WI38 (cell line): Measurements from ENCODE around the gene ZFAND3.

Source experiments
- H3K4me3 ChIP-seq: 2 replicates; pipeline ENCODE4 v1.5.1; 2011; ENCODE audit warnings: low read depth, mild to moderate bottlenecking, control low read depth, low read length
- CTCF ChIP-seq: IDR thresholded peaks from 2 replicates; pipeline ENCODE4 v1.5.1; 2012; ENCODE audit warnings: low read depth, mild to moderate bottlenecking, control low read depth, low read length

The ZFAND3 gene

GRCh38 chr6:37856285-37856684 lies 36.8 kb downstream of the ZFAND3 start:
- no peak overlapping the region for H3K4me3 ChIP-seq
- TF ChIP-seq CTCF: no peak

GRCh38 chr6:37858363-37858762 lies 38.8 kb downstream of the ZFAND3 start:
- TF ChIP-seq CTCF: no peak
- no peak overlapping the region for H3K4me3 ChIP-seq

- no peak overlapping the region for H3K4me3 ChIP-seq
- peak; percentile 53; the same call in 1 of the 2 replicates for TF ChIP-seq CTCF
Measured at GRCh38 chr6:37860226-37860839, 40.8 kb downstream of the ZFAND3 start.

- no peak overlapping the region for H3K4me3 ChIP-seq
- no peak for TF ChIP-seq CTCF
Measured at GRCh38 chr6:37861452-37861851, 41.9 kb downstream of the ZFAND3 start.

- TF ChIP-seq CTCF: no peak
- no peak overlapping the region for H3K4me3 ChIP-seq
Measured at GRCh38 chr6:37862430-37862829, 42.9 kb downstream of the ZFAND3 start.

GRCh38 chr6:37862992-37863391 lies 43.5 kb downstream of the ZFAND3 start:
- no peak overlapping the region for H3K4me3 ChIP-seq
- TF ChIP-seq CTCF: no peak

- TF ChIP-seq CTCF: no peak
- H3K4me3 ChIP-seq: no peak overlapping the region
Measured at GRCh38 chr6:37864250-37864649, 44.7 kb downstream of the ZFAND3 start.
